SK-N-SH treated with all-trans-retinoic acid at 6 μM for 48 hours (cell line): ENCODE measurements around the gene BRMS1.

Experiments
- CSDC2 ChIP-seq: fragments of 250-450 bp; sonication (Bioruptor Pico); IDR thresholded peaks from 2 replicates; pipeline ENCODE4 v1.5.0; 2020; ENCODE audit warnings: mild to moderate bottlenecking, moderate library complexity
- ESRRG ChIP-seq: fragments of 250-450 bp; sonication (Bioruptor Pico); IDR thresholded peaks from 2 replicates; pipeline ENCODE4 v1.6.1; 2021; ENCODE audit warnings: mild to moderate bottlenecking
- OSR1 ChIP-seq: fragments of 250-450 bp; sonication (Bioruptor Pico); IDR thresholded peaks from 2 replicates; pipeline ENCODE4 v1.8.0; 2022; ENCODE audit warnings: moderate library complexity, mild to moderate bottlenecking, inconsistent platforms
- POU6F1 ChIP-seq: fragments of 250-450 bp; sonication (Bioruptor Pico); IDR thresholded peaks from 2 replicates; pipeline ENCODE4 v1.8.0; 2021; ENCODE audit warnings: low read depth, mild to moderate bottlenecking, moderate library complexity, borderline replicate concordance
- ZFP3 ChIP-seq: fragments of 250-450 bp; sonication (Bioruptor Pico); IDR thresholded peaks from 2 replicates; pipeline ENCODE4 v1.5.0; 2020; ENCODE audit warnings: mild to moderate bottlenecking, moderate library complexity
- TF ChIP-seq, protein P1 (sequence below): fragments of 250-450 bp; sonication (Bioruptor Pico); IDR thresholded peaks from 2 replicates; pipeline ENCODE4 v1.8.0; 2020; ENCODE audit warnings: mild to moderate bottlenecking, moderate library complexity, borderline replicate concordance

DNA sequence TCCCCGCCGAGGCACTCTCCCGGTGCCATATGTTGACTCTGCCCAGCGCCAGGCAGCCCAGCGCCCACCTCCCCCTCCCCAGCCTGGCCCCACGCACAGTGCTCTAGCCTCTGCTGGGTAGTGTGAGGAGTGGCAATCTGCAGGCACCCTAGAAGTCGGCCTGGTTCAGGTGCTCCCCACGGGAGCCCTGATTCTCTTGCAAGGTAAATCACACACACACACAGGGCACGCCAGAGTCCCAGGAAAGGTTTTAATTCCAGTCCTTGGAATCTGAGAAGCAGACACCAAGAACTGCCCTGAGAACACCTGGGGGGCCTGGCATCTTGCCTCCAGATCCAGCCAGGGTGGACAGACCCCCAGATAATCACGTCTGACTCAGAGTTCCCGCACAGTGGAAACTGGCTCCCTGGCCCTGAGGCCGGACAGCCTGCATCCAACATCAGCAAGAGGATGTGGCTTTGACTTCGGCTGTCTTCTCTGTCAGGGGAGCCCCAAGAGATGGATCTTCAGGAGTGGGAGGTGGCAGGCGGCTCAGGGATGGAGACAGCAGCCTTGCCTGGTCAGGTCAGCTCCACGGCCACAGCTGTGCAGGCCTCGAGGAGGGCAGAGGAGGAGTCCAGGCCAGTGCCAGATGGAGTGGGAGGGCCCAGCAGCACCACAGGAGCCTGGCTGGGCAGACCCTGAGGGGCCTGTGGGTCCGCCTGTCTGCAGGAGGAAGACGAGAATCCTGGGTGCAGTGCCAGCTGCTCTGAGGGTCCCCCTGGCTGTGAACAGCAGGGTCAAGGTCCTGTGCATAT, 7.6 kb downstream of the BRMS1 start:
- TF ChIP-seq CSDC2 (CRISPR knock-in tag), result no peak
- no peak for TF ChIP-seq OSR1
- no peak for TF ChIP-seq POU6F1 (CRISPR knock-in tag)
- TF ChIP-seq ESRRG (CRISPR knock-in tag), result no peak
- no peak for TF ChIP-seq ZFP3 (CRISPR knock-in tag)
- TF ChIP-seq, protein P1, sequence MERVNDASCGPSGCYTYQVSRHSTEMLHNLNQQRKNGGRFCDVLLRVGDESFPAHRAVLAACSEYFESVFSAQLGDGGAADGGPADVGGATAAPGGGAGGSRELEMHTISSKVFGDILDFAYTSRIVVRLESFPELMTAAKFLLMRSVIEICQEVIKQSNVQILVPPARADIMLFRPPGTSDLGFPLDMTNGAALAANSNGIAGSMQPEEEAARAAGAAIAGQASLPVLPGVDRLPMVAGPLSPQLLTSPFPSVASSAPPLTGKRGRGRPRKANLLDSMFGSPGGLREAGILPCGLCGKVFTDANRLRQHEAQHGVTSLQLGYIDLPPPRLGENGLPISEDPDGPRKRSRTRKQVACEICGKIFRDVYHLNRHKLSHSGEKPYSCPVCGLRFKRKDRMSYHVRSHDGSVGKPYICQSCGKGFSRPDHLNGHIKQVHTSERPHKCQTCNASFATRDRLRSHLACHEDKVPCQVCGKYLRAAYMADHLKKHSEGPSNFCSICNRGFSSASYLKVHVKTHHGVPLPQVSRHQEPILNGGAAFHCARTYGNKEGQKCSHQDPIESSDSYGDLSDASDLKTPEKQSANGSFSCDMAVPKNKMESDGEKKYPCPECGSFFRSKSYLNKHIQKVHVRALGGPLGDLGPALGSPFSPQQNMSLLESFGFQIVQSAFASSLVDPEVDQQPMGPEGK (CRISPR knock-in tag), result no peak
